Right renal pelvis (tissue), 4 donors: Measurements from ENCODE around the gene FRMPD4. TPM values are rescaled to one million over a fixed set of nuclear protein-coding genes. Genes with fewer than 3 reads are reported as not detected.

Source experiments
- DNase-seq, 4 donors: peaks; one replicate each; pipeline ENCODE4 v3.0.0-alpha.2; 2013; ENCODE audit warnings: low read depth in 4 of 4, low spot score in 3 of 4, missing footprints in 1 of 4
- polyA plus RNA-seq, 4 donors: library from polyadenylated mRNA; unstranded; fragments of 120-200 nt; gene quantifications; one replicate each; pipeline ENCODE4 v1.2.1, GENCODE V29; 2013; ENCODE audit not compliant: insufficient read length in 4 of 4

FRMPD4 gene
- polyA plus RNA-seq, 4 donors, result 0.10 to 0.25 (median 0.16) TPM

GRCh38 chrX:12611471-12611870 is 473.2 kb downstream of the FRMPD4 start:
- no peak for DNase-seq

- DNase-seq, result no peak
Observed at GRCh38 chrX:12614266-12614665, 476.0 kb downstream of the FRMPD4 start.

GRCh38 chrX:12615061-12615460 is 476.8 kb downstream of the FRMPD4 start:
- DNase-seq, result no peak

GRCh38 chrX:12617241-12617640 is 479.0 kb downstream of the FRMPD4 start:
- no peak for DNase-seq

GRCh38 chrX:12647230-12647629 is 509.0 kb downstream of the FRMPD4 start:
- no peak for DNase-seq

- DNase-seq, result no peak
Observed at GRCh38 chrX:12648995-12649394, 510.7 kb downstream of the FRMPD4 start.

GRCh38 chrX:12657433-12657832 is 519.2 kb downstream of the FRMPD4 start:
- no peak for DNase-seq

- no peak for DNase-seq
Observed at GRCh38 chrX:12657881-12658280, 519.6 kb downstream of the FRMPD4 start.

GRCh38 chrX:12661464-12661863 is 523.2 kb downstream of the FRMPD4 start:
- no peak for DNase-seq

- no peak for DNase-seq
Observed at GRCh38 chrX:12672367-12673106, 534.3 kb downstream of the FRMPD4 start.

- no peak for DNase-seq
Observed at GRCh38 chrX:12673487-12673886, 535.2 kb downstream of the FRMPD4 start.

GRCh38 chrX:12679522-12679921 is 541.2 kb downstream of the FRMPD4 start:
- no peak for DNase-seq

GRCh38 chrX:12681047-12681446 is 542.8 kb downstream of the FRMPD4 start:
- DNase-seq, result no peak

GRCh38 chrX:12685541-12685940 is 547.3 kb downstream of the FRMPD4 start:
- DNase-seq, result no peak

GRCh38 chrX:12686331-12686730 is 548.1 kb downstream of the FRMPD4 start:
- DNase-seq, result no peak

GRCh38 chrX:12690646-12691045 is 552.4 kb downstream of the FRMPD4 start:
- no peak for DNase-seq

- DNase-seq, result no peak
Observed at GRCh38 chrX:12693754-12694153, 555.5 kb downstream of the FRMPD4 start.

GRCh38 chrX:12700745-12701144 is 562.5 kb downstream of the FRMPD4 start:
- no peak for DNase-seq

- peak; percentile 38 to 53 (median 44) for DNase-seq
Observed at GRCh38 chrX:12701628-12702027, 563.4 kb downstream of the FRMPD4 start.

GRCh38 chrX:12702509-12703091 is 564.3 kb downstream of the FRMPD4 start:
- peak in 1 of 4 donors; percentile 3 for DNase-seq

- no peak for DNase-seq
Observed at GRCh38 chrX:12704706-12705105, 566.4 kb downstream of the FRMPD4 start.

GRCh38 chrX:12709047-12709446 is 570.8 kb downstream of the FRMPD4 start:
- DNase-seq, result no peak
